GM12878 (cell line): Measurements from ENCODE around the gene JAML.

Source experiments
- CTCF ChIP-seq, 3 experiments: IDR thresholded peaks in 2 of 3; conservative IDR thresholded peaks in 1 of 3; 2 replicates each; pipeline ENCODE4 v1.5.1; 2011; ENCODE audit warnings: low read depth in 3 of 3, low read length in 3 of 3, mild to moderate bottlenecking in 3 of 3, control low read depth in 2 of 3, moderate library complexity in 2 of 3, inconsistent platforms in 1 of 3, mixed read lengths in 1 of 3; ENCODE audit not compliant: control insufficient read depth in 2 of 3, insufficient read depth in 1 of 3; ENCODE audit errors: extremely low read depth in 1 of 3
- DPF2 ChIP-seq: fragments of 450-650 bp; IDR thresholded peaks from 2 replicates; pipeline ENCODE4 v1.6.1; 2017; ENCODE audit warnings: mild to moderate bottlenecking
- ESRRA ChIP-seq: IDR thresholded peaks from 2 replicates; pipeline ENCODE4 v1.6.1; 2012; ENCODE audit warnings: mild to moderate bottlenecking, low read length, improper control_type of control experiment
- JUND ChIP-seq: IDR thresholded peaks from 2 replicates; pipeline ENCODE4 v1.6.1; 2012; ENCODE audit warnings: low read depth, mild to moderate bottlenecking, low read length, improper control_type of control experiment, moderate library complexity
- NR2F1 ChIP-seq: fragments of 450-650 bp; conservative IDR thresholded peaks from 2 replicates; pipeline ENCODE4 v1.6.1; 2017; ENCODE audit warnings: mild to moderate bottlenecking
- SMC3 ChIP-seq: IDR thresholded peaks from 2 replicates; pipeline ENCODE4 v1.6.1; 2011; ENCODE audit warnings: low read length, improper control_type of control experiment, borderline replicate concordance
- TAF1 ChIP-seq: IDR thresholded peaks from 2 replicates; pipeline ENCODE4 v1.6.1; 2011; ENCODE audit warnings: mild to moderate bottlenecking, low read depth, low read length, borderline replicate concordance
- TCF12 ChIP-seq: IDR thresholded peaks from 2 replicates; pipeline ENCODE4 v1.6.1; 2011; ENCODE audit warnings: low read depth, mild to moderate bottlenecking, low read length
- TCF7 ChIP-seq: IDR thresholded peaks from 2 replicates; pipeline ENCODE4 v1.6.1; 2014; ENCODE audit warnings: antibody characterized with exemption, borderline replicate concordance

DNA sequence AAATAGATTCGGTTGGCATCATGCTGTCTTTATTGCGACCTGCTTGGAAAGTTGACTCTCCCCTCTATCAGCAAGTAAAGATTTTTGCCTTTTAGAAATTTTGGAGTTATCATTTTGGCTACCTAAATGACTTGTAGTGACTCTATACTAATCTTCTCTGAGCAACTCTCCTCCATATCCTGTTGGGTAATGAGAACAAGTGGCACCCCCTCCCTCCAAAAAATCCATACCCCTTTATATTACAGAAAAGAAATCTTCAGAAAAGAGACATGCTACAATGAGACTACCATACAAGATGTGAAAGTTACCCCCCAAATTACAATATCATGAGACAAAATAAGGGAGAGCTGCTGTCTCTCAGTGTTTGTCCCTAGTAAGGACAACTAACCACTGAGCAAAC lies 1.2 kb downstream of the JAML start:
- TF ChIP-seq TCF12 (no peak), SMC3 (no peak), JUND (no peak), TAF1 (no peak), TCF7 (no peak), NR2F1 (no peak), ESRRA (no peak), DPF2 (no peak), CTCF (IDR thresholded peaks at IDR 0.05 in 2 of 3, conservative IDR thresholded peaks at IDR 0.05 in 1 of 3; ENCODE audit: control insufficient read depth in 2 of 3, extremely low read depth in 1 of 3, insufficient read depth in 1 of 3, low read depth in 3 of 3, low read length in 3 of 3) (no peak)
